PC-3 (cell line): ENCODE data around the gene CCDC69.

ENCODE experiments used
- CTCF ChIP-seq: fragments of 300-600 bp; sonication (generic); conservative IDR thresholded peaks from 2 replicates; pipeline ENCODE4 v1.5.1; 2017; ENCODE audit warnings: antibody characterized with exemption, low read depth, mild to moderate bottlenecking, low read length
- EZH2 ChIP-seq: fragments of 300-600 bp; sonication (generic); IDR thresholded peaks from one replicate; pipeline ENCODE4 v1.6.1; 2017; ENCODE audit warnings: antibody characterized with exemption, mild to moderate bottlenecking, low read length; ENCODE audit not compliant: unreplicated experiment
- EZH2phosphoT487 ChIP-seq: fragments of 300-600 bp; sonication (generic); IDR thresholded peaks from 2 replicates; pipeline ENCODE4 v1.6.1; 2018; ENCODE audit warnings: mild to moderate bottlenecking, antibody characterized with exemption, low read length, borderline replicate concordance

GRCh38 chr5:151205411-151205810 is 18.5 kb downstream of the CCDC69 start:
- TF ChIP-seq CTCF (no peak), EZH2 (no peak), EZH2phosphoT487 (no peak)
